Lower leg skin (tissue), 3 donors: ENCODE data around the gene SERPINB10.

ENCODE experiments used
- CTCF ChIP-seq, 3 donors: fragments of 450-650 bp; IDR thresholded peaks; one replicate each; pipeline ENCODE4 v1.5.1; 2016; ENCODE audit warnings: antibody characterized with exemption in 3 of 3, mild to moderate bottlenecking in 3 of 3, moderate library complexity in 2 of 3
- POLR2A ChIP-seq, 2 donors: fragments of 450-650 bp; IDR thresholded peaks; one replicate each; pipeline ENCODE4 v1.6.1; 2016 to 2017; ENCODE audit warnings: antibody characterized with exemption in 2 of 2, mild to moderate bottlenecking in 1 of 2, moderate library complexity in 1 of 2

- no peak for TF ChIP-seq CTCF (IDR thresholded peaks at IDR 0.05)
- no peak for TF ChIP-seq POLR2A (IDR thresholded peaks at IDR 0.05)
Measured at GRCh38 chr18:63878925-63879324, 28.8 kb upstream of the SERPINB10 start.
